Measurements from ENCODE around the gene HDGFL1. TPM values are rescaled to one million over a fixed set of nuclear protein-coding genes. Genes with fewer than 3 reads are reported as not detected.

The HDGFL1 gene
- total RNA-seq, 6 experiments from 2014 or later, result not detected

DNA sequence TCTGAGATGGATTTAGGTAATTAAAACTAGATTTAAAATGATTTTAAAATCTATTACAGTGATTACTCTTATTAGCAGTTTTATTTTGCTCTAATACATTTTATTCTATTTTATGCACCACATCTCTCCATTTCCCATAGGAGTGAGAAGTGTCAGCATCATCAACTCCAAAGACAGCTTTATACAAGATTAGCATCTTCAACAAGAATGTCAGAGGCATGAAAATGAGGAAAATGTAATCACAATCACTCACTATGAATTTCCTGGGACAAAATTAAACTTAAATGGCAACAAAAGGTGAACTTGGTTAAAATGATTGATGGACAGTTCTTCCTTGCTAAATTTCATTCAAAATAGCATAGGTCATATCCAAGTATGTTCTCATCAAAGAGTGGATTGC lies 19.8 kb downstream of the HDGFL1 start:
- no peaks in the 10 kb centered on the region for H3K27me3 Mint-ChIP-seq (ENCODE audit: insufficient read depth)
- no peaks in the 10 kb centered on the region for H3K4me1 Mint-ChIP-seq (ENCODE audit: low read depth)
- H3K36me3 Mint-ChIP-seq (ENCODE audit: low read depth), result no peaks in the 10 kb centered on the region

DNA sequence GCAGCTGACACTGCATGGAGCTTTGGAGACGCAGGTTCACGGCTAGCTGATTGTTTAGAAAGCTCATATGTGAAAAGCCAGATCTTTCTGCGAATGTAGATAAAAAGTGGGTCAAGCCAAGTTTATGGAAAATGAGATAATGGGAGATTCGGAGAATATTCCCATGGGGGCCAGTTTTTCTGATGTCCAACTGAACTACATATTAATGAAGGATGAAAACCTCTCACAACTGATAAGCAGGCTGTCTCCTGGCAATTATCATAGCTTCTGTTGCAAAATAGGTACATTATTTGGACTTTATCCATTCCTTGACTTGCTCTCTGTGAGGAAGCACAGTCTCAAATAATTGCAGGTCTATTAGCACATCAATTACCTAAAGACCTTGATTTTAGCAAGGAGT lies 21.1 kb downstream of the HDGFL1 start:
- no peak overlapping the region for H3K27ac Mint-ChIP-seq
- H3K4me3 Mint-ChIP-seq, result no peak overlapping the region
- no peaks in the 10 kb centered on the region for H3K36me3 Mint-ChIP-seq (ENCODE audit: low read depth)
- no peaks in the 10 kb centered on the region for H3K4me1 Mint-ChIP-seq (ENCODE audit: low read depth)
- H3K27me3 Mint-ChIP-seq (ENCODE audit: insufficient read depth), result no peaks in the 10 kb centered on the region
- TF ChIP-seq, protein P1, sequence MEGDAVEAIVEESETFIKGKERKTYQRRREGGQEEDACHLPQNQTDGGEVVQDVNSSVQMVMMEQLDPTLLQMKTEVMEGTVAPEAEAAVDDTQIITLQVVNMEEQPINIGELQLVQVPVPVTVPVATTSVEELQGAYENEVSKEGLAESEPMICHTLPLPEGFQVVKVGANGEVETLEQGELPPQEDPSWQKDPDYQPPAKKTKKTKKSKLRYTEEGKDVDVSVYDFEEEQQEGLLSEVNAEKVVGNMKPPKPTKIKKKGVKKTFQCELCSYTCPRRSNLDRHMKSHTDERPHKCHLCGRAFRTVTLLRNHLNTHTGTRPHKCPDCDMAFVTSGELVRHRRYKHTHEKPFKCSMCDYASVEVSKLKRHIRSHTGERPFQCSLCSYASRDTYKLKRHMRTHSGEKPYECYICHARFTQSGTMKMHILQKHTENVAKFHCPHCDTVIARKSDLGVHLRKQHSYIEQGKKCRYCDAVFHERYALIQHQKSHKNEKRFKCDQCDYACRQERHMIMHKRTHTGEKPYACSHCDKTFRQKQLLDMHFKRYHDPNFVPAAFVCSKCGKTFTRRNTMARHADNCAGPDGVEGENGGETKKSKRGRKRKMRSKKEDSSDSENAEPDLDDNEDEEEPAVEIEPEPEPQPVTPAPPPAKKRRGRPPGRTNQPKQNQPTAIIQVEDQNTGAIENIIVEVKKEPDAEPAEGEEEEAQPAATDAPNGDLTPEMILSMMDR (IDR thresholded peaks at IDR 0.05), result no peak
- peaks cover 28% of the 10 kb centered on the region for H3K9me3 Mint-ChIP-seq
- no peak for DNase-seq

More for the DNA sequence above, 19.8 kb downstream of the HDGFL1 start:
- H3K9me3 Mint-ChIP-seq, result peaks cover 29% of the 10 kb centered on the region
- H3K4me3 Mint-ChIP-seq, result no peak overlapping the region
- TF ChIP-seq, protein P1 (IDR thresholded peaks at IDR 0.05), result no peak
- no peak for DNase-seq
- no peak overlapping the region for H3K27ac Mint-ChIP-seq

GRCh38 chr6:22593895-22594294 lies 24.5 kb downstream of the HDGFL1 start:
- DNase-seq, result no peak
- TF ChIP-seq, protein P1 (IDR thresholded peaks at IDR 0.05), result no peak
- peaks cover 10% of the 10 kb centered on the region for H3K36me3 Mint-ChIP-seq (ENCODE audit: low read depth)
- H3K4me3 Mint-ChIP-seq, result no peak overlapping the region
- H3K9me3 Mint-ChIP-seq, result peaks cover 43% of the 10 kb centered on the region
- no peaks in the 10 kb centered on the region; the same call in 1 of the 2 replicates for H3K27me3 Mint-ChIP-seq (ENCODE audit: insufficient read depth)
- H3K27ac Mint-ChIP-seq, result no peak overlapping the region
- no peaks in the 10 kb centered on the region for H3K4me1 Mint-ChIP-seq (ENCODE audit: low read depth)

GRCh38 chr6:22596011-22596410 lies 26.6 kb downstream of the HDGFL1 start:
- Mint-ChIP-seq H3K4me3 (no peak overlapping the region), H3K27ac (no peak overlapping the region), H3K27me3 (ENCODE audit: insufficient read depth) (no peaks in the 10 kb centered on the region; the same call in 1 of the 2 replicates), H3K9me3 (peaks cover 44% of the 10 kb centered on the region), H3K36me3 (ENCODE audit: low read depth) (peaks cover 10% of the 10 kb centered on the region), H3K4me1 (ENCODE audit: low read depth) (no peaks in the 10 kb centered on the region)
- TF ChIP-seq, protein P1 (IDR thresholded peaks at IDR 0.05), result no peak
- DNase-seq, result no peak

- no peak for DNase-seq
- peaks cover 10% of the 10 kb centered on the region for H3K36me3 Mint-ChIP-seq (ENCODE audit: low read depth)
- peaks cover 49% of the 10 kb centered on the region for H3K9me3 Mint-ChIP-seq
- H3K27ac Mint-ChIP-seq, result no peak overlapping the region
- TF ChIP-seq, protein P1 (IDR thresholded peaks at IDR 0.05), result no peak
- no peak overlapping the region for H3K4me3 Mint-ChIP-seq
- no peaks in the 10 kb centered on the region for H3K4me1 Mint-ChIP-seq (ENCODE audit: low read depth)
- H3K27me3 Mint-ChIP-seq (ENCODE audit: insufficient read depth), result no peaks in the 10 kb centered on the region; the same call in 1 of the 2 replicates
Observed at GRCh38 chr6:22598339-22598738, 29.0 kb downstream of the HDGFL1 start.

GRCh38 chr6:22600059-22600458 lies 30.7 kb downstream of the HDGFL1 start:
- Mint-ChIP-seq H3K27me3 (ENCODE audit: insufficient read depth) (no peaks in the 10 kb centered on the region; the same call in 1 of the 2 replicates), H3K27ac (no peak overlapping the region), H3K4me3 (no peak overlapping the region), H3K9me3 (peaks cover 57% of the 10 kb centered on the region), H3K36me3 (ENCODE audit: low read depth) (peaks cover 10% of the 10 kb centered on the region), H3K4me1 (ENCODE audit: low read depth) (no peaks in the 10 kb centered on the region)
- TF ChIP-seq, protein P1 (IDR thresholded peaks at IDR 0.05), result no peak
- no peak for DNase-seq
